Stimulated activated CD4-positive, alpha-beta T cell treated with anti-CD3 and anti-CD28 coated beads, Interleukin-15, amount 100 ng/mL, for 48 hours (primary cell): Measurements from ENCODE around the gene CCDC149.

Source experiments
- DNase-seq, 2 donors: peaks; one replicate each; pipeline ENCODE4 v3.0.0-alpha.2; 2020; ENCODE audit warnings: low read depth in 2 of 2

The CCDC149 gene

DNA sequence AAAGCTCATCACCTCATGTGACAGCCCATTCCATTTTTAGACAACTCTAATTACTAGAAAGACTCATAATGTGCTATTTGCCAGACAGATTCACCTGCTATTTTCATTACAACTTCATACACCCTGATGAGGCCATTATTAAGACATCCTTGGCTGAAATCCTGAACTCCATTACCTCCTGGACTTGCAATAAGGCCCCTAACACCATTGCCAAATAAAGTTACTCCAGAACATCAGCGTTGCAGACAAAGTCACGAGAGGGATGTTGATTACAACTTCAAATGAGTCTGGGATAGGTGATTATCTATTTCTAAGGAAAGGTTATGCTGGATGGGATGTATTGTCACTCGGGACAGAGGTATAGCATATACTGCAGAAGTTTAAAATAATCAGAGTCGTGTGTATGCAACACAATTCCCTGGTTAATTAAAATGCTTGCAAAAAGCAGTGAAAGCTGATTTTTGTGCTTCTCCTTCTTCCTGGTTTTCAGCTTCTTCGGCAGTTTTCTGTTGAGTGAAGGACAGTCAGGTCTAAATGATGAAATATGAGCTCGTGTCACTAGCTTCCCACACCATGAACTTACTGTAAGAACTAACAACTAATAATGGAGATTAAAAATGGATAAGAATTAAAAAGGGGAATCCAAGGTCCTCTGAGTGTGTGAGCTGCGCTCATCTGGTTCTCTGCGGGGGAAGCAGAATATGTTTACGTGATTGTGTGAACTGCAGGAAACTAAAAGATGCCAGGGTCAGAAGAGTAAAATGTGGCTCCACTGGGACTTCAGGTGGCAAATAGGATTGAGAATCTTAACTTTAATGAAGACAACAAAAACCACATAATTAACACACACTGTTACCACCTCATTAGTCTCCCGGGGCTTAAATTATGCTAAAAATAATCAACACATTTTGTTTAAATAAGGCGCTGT is 135.0 kb downstream of the CCDC149 start:
- DNase-seq = no peak

DNA sequence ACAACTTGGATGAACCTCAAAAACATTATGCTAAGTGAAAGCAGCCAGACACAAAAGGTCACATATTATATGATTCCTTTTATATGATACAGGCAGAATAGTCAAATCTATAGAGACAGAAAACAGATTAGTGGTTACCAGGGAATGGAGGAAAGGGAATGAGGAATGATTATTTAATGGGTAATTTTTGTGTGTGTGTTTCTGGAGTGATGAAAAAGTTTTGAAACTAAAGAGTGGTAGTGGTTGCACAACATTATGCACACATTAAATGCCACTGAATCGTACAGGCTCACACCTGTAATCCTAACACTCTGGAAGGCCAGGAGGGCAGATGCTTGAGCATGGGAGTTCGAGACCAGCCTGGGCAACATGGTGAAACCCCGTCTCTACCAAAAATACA is 137.1 kb downstream of the CCDC149 start:
- no peak for DNase-seq

DNA sequence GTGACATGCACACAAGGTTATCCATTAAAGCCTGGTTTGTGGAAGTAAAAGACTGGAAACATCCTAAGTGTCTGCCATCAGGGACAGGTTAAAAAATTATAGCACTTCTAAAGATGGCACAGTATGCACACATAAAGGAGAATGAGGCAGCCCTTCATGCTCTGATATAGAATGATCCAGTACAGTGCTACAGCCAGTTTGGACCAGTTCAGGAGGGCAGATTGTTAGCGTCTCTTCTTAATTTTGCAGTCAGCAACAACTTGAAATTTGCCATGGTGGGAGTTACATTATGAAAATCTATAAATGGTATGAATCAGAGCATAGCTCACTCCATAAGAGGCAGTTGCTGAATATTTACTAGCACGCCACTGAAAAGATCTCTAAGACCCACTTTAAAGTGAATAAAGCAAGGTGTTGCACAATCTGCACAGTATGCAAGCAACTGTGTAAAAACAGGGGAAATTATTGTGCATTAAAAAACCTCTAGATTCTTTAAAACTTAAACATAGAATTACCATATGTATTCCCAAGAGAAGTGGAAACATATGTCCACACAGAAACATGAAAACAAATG is 137.7 kb downstream of the CCDC149 start:
- DNase-seq = no peak

DNA sequence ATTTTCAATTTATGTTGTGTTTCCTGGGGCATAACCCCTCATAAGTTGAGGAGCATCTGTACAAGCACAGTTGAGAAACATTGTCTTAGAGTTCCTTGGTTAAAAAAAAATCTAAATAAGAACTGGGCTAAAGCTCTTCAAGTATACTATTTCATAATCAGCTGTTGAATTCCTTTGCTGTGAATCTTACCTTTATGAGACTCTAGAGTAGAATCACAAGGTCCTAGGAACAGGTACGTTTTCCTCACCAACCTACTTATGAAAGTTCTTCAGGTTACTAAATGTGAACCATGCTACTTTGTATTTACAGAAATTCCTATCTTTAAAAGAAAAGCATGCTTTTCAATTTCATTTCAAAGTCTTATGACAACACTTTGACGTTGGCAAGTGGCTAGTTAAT is 138.4 kb downstream of the CCDC149 start:
- DNase-seq = no peak

DNA sequence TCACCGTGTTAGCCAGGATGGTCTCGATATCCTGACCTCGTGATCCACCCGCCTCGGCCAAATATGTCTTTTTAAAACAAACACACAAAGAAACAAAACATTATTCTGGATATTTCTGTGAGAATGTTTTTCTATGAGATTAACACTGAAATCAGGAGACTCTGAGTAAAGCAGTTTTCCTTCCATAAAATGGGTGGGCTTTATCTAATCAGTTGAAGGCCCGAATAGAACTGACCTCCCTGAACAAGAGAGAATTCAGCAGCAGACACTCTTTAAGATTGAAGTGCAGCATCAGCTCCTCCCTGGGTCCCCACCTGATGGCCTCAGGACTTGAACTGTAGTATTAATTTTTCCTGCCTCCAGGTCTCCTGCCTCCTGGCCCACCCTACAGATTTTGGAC is 139.9 kb downstream of the CCDC149 start:
- DNase-seq = no peak

DNA sequence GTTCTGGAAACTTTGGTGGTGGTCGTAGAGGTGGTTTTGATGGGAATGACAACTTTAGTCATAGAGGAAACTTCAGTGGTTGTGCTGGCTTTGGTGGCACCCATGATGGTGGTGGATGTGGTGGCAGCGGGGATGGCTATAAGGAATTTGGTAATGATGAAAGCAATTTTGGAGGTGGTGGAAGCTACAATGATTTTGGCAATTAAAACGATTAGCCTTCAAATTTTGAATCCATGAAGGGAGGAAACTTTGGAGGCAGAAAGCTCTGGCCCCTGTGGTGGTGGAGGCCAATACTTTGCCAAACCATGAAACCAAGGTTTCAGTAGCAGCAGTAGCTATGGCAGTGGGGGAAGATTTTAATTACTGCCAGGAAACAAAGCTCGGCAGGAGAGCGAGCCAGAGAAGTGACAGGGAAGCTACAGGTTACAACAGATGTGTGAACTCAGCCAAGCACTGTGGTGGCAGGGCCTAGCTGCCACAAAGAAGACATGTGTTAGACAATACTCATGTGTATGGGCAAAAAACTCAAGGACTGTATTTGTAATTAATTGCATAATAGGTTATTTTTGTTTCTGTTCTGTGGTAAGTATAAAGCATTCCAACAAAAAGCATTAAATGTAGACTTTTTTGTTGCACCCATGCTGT is 140.7 kb downstream of the CCDC149 start:
- DNase-seq = no peak

DNA sequence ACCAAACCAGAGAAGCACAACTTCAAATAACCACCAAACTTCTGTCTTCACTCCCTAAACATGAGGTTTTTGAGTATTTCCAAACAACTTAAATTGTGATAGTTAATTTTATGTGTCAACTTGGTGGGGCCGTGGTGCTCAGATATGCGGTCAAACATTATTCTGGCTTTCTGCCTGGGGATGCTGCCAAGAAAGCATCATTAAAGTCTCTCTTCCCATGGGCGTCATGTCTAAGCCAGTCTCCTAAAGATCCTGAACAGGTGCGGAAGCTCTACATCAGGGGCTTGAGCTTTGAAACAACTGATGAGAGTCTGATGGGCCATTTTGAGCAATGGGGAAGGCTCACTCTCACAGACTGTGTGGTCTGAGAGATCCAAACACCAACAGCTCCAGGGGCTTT is 141.6 kb downstream of the CCDC149 start:
- DNase-seq = no peak

DNA sequence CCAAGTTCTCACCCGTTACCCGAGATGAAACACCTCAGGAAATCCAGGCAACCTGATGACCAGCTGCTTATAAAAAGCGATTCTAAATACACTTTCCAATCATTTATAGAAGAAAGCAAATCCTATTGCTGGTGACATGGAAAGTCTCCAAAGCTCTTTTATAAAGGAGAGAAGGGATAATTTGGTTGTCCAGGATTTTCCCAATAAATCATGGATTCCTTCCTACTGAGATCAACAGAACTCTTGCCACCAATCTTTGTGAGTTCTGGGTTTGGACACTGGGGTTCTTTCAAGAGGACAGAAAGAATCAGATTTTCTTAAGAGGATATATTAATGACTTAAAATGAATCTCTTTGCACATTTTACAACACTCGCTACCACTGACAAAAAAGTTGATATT is 142.2 kb downstream of the CCDC149 start:
- DNase-seq = no peak

DNA sequence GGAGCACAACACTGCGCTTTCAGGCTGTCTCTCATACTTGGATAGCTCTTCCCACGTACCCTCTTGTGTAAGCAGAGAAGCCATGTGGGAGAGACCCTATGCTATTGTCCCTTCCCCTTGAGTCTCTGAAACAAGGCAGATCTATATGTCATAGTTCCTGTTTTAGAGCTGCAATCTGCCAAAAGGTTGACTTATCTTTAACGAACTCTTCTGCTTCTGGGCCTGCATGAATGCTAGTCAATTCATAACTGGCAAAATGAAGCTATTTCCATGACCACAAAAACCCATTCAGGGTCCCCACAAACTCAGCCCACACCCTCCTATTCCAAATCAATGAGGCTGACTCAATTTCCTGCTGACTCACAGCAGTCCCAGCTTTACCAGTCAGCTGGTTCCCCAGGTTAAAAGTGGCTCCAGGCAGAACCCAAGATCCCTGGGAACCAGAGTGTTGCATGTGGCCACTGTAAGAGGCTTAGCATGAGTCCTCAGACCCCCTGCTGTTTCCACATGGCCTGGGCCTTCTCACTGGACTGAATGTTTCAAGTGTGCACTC is 142.7 kb downstream of the CCDC149 start:
- no peak for DNase-seq

DNA sequence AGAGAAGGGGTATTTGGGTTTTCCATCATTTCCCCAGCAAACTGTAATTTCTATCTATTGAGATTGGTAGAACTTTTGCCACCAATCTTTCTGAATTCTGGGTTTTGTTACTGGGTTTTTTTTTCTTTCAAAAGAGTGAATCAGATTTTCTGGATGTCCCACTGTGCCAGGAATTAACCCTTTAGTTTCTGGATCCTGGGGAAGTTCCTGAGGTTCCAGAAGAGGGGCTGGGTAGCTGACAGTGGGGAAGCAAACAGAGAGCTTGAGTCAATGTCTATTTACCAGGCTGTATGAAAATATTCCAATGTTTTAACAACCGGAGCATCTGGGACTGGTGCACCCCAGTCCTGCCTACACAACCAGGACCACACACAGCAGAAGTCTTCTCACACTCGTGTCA is 143.3 kb downstream of the CCDC149 start:
- DNase-seq = no peak

DNA sequence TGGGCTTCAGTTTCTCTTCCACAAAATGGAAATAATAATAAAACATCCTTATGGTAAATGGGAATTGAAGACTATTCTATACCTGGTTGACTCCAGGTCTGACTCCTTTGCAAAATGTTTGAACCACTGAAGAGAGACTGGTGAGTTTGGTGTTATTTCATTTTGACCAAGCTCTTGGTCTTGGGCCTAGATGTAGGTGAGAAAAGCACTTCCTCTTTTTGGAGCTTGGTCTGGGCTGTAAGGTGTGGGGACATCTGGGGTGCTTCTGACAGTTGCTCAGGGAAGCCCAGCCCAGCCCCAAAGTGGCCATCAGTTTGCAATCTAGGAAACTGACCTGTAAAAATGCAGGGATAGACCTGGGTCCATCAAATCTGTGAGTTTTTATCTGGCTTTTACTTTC is 144.2 kb downstream of the CCDC149 start:
- no peak for DNase-seq

DNA sequence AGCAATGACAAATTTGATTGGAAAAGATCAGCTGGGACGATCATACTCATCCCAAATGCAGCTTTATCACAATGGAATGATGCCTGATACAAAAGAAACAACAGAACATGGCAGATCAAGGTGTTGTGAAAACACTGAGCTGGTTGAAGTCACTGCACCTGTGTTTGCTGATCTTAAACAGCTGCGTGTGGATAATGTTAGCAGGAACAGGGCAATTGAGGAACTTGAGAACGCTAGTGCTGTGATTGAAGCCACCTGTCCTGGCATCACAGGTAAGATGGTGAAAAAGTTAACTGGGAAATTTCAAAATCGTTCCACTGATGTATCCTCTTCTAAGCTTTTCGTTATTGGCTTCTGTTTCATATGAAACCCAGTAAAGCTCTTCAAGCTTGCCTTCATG is 144.8 kb downstream of the CCDC149 start:
- no peak for DNase-seq

DNA sequence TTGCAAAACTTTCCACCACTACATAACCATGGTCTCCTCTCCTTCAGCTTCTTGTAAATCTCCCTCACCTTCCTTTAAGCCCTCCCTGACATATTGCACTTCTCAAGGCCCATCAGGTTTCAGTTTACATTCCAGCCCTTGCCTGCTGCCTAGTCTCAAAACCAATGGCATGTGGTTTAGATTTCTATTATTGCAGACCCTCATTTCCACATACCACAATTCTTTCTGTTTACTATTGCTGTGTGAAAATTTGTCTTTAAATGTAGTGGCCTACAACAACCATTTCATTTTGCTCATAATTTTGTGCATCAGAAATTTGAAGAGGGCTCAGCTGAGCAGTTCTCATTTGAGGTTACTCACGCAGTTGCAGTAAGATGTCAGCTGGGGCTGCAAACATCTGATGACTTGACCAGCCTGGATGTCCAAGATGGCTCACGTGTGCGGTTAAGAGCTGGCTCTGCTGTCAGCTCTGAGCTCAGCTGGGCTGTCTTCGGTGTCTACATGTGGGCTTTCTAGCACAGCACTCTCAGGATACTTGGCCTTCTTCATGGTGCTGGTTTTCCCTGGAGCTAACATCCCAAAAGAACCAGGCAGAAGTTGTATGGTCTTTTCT is 147.4 kb downstream of the CCDC149 start:
- no peak for DNase-seq

DNA sequence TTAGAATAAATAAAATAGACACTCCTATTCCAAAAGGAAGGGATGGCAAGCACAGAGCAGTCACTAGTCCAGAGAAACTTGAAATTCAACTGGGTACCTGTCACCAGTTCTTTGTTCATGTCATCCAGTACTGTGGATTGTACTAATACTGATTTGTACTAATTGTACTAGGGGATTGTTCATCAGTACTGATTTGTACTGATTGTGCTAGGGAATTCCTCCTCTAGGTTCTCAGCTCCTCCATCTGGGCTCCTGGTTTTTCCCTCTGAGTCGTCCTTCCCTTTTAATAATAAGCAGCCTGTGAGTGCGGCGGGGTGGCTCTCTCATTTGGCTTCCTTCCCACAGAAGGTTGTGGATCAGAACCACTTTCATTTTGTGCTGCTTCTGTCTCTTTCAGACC is 148.5 kb downstream of the CCDC149 start:
- DNase-seq = no peak

DNA sequence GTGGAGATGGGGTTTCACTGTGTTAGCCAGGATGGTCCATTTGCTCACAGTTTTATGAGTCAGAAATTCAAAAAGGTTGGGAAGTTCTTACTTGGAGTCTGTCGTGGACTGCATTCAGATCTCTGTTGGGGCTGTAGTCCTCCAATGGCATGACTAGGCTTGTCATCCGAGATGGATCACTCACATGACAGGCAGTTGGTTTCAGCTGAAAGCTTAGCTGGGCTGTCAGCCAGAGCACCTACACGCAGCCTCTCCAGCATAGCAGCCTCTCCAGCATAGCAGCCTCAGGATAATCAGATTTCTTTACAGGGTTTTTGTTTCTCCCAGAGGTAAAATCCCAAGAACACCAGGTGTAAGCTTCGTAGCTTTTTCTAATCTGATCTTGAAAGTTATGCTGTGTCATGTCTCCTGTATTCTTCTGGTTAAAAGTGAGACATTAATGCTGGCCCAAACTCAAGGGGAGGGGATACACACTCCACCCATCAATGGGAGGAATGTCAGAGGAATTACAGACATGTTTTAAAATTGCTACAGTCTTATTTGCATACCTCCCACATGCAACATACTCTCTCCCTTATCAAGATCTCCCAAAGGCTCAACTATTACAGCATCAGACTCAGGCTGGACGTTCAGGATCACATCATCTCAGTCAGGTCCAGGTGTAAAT is 149.1 kb downstream of the CCDC149 start:
- DNase-seq = no peak
